ACC112 (cell line): ENCODE measurements around the gene ATP5PO.

Experiments used
- H2AFZ ChIP-seq: fragments of 200-600 bp; sonication (generic); one replicate; pipeline ENCODE4 v1.6.0; 2017; ENCODE audit warnings: antibody characterized with exemption, low read length; ENCODE audit not compliant: unreplicated experiment
- H3K27ac ChIP-seq: fragments of 200-600 bp; sonication (generic); 2 replicates; pipeline ENCODE4 v1.5.1; 2014; ENCODE audit warnings: low read depth, mild to moderate bottlenecking, antibody characterized with exemption, low read length, moderate library complexity
- H3K27me3 ChIP-seq: fragments of 200-600 bp; sonication (generic); 2 replicates; pipeline ENCODE4 v1.6.1; 2014; ENCODE audit warnings: mild to moderate bottlenecking, antibody characterized with exemption, low read length, moderate library complexity, mixed read lengths; ENCODE audit not compliant: insufficient read depth
- H3K36me3 ChIP-seq: fragments of 200-600 bp; sonication (generic); 2 replicates; pipeline ENCODE4 v1.6.1; 2016; ENCODE audit warnings: mild to moderate bottlenecking, antibody characterized with exemption, low read length, moderate library complexity, mixed read lengths; ENCODE audit not compliant: insufficient read depth
- H3K4me1 ChIP-seq: fragments of 200-600 bp; sonication (generic); one replicate; pipeline ENCODE4 v1.6.1; 2016; ENCODE audit warnings: low read length, mixed read lengths; ENCODE audit not compliant: insufficient read depth, unreplicated experiment, control insufficient read depth
- H3K4me3 ChIP-seq: fragments of 200-600 bp; sonication (generic); 2 replicates; pipeline ENCODE4 v1.5.1; 2014; ENCODE audit warnings: mild to moderate bottlenecking, low read depth, low read length
- H3K79me2 ChIP-seq: fragments of 200-600 bp; sonication (generic); one replicate; pipeline ENCODE4 v1.6.0; 2016; ENCODE audit warnings: low read length; ENCODE audit not compliant: control insufficient read depth, unreplicated experiment, insufficient read depth

The ATP5PO gene

DNA sequence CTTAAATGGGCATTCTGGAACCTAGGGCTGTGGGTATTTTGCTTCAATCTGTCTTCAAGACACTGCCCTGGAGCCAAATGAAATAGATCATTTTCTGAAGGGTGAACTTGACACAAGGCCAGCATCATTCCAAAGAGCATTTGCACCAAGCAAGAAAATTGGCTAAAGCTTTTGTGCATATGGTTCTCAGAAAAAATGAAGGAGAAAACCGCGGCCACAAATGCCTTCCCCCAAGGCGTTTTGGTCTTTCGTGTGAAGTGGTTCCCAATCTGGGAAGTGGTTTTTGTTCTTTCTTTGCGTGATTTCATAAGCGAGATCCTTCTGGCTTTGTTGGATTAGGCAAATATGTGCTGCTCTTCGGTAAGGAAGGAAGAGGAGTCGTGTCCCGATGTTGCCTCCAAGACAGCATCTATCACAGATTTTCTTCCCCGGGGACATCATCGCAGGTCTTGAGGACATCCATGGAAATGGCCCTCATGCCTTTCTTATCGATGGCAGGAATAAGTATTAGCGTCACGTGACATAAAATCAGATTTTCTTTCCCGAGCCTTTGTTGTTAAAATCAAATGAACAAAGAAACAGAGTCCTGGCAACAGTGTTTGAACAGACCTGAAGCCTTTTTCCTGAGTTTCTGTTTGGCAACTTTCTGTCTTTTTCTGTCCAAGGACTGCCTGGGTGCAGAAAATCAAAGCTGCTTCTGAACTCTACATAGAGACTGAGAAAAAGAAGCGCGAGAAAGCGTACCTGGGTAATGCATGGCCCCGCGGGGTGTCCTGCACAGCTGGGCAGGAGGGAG lies 31.0 kb downstream of the ATP5PO start:
- H3K79me2 ChIP-seq = no peaks in the 10 kb centered on the region
- peaks cover 13% of the 10 kb centered on the region; the same call in 1 of the 2 replicates for H3K27me3 ChIP-seq
- peak overlapping the region; percentile 60 for H2AFZ ChIP-seq
- H3K27ac ChIP-seq = no peak overlapping the region
- peak overlapping the region; percentile 46; the same call in 1 of the 2 replicates for H3K4me3 ChIP-seq
- H3K4me1 ChIP-seq = no peaks in the 10 kb centered on the region
- no peaks in the 10 kb centered on the region for H3K36me3 ChIP-seq

DNA sequence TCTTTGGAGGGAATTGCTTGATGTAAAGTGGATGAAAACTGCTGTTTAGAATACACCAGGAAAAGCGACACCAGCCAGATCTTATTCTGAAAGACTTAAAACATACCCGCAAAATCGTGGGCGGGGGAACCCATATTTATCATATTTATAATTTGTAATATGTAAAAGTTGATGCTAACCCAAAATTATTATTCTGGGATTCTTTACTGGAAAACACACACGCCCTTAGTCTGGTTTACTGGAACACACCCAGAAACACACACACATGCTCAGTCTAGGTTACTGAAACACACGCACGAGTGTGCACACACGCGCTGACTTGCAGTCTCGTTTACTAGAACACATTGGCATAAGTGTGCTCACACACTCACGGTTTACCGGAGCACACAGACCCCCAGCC lies 32.5 kb downstream of the ATP5PO start:
- no peak overlapping the region for H3K4me3 ChIP-seq
- no peaks in the 10 kb centered on the region for H3K79me2 ChIP-seq
- H3K36me3 ChIP-seq = no peaks in the 10 kb centered on the region
- no peak overlapping the region for H3K27ac ChIP-seq
- H3K27me3 ChIP-seq = peaks cover 13% of the 10 kb centered on the region; the same call in 1 of the 2 replicates
- H3K4me1 ChIP-seq = no peaks in the 10 kb centered on the region
- no peak overlapping the region for H2AFZ ChIP-seq

DNA sequence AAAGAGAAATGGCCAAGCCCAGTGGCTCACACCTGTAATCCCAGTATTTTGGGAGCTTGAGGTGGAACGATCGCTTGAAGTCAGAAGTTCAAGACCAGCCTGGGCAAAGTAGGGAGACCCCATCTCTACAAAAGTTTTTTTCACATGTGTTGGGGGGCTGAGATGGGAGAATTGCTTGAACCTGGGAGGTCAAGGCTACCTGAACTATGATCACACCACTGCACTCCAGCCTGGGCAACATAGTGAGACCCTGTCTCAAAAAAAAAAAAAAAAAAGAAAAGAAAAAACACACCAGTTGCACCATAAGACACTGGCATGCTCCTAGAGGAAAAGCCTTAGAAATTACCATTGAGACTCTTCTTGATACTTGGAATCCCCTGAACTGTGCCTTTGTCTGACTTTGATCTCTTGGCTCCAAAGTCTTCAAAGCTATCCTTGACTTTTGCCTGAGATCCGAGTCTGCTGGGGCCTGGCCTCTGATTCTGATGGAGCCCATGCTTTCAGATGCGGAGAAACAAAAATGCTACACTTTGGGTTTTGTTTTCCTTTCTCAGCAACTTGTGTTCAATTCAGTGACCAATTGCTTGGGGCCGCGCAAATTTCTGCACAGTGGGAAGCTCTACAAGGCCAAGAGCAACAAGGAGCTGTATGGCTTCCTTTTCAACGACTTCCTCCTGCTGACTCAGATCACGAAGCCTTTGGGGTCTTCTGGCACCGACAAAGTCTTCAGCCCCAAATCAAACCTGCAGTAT lies 33.7 kb downstream of the ATP5PO start:
- H3K27me3 ChIP-seq = peaks cover 13% of the 10 kb centered on the region; the same call in 1 of the 2 replicates
- H3K4me1 ChIP-seq = no peaks in the 10 kb centered on the region
- no peak overlapping the region for H3K27ac ChIP-seq
- H3K36me3 ChIP-seq = no peaks in the 10 kb centered on the region
- no peaks in the 10 kb centered on the region for H3K79me2 ChIP-seq
- no peak overlapping the region for H2AFZ ChIP-seq
- H3K4me3 ChIP-seq = no peak overlapping the region

DNA sequence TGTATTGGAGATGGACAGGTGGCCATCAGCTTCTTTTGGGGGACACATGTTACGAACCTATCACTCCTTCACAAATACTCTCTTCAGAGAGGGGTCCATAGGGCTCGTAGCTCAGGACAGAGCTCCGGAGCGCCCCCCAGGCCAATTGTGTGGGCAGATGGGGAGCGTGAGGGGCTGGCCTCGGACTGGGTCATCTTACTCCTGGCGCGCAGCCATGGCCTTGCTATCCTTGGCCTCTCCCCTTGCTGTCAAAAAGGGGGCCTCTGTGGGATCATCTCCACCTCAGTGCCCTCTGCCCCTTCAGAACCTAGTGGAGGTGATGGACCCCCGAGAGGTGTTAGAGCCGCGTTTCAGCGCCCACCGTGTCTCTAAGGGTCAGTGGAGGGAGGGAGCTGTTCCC lies 35.0 kb downstream of the ATP5PO start:
- Histone ChIP-seq H3K27me3 (peaks cover 13% of the 10 kb centered on the region; the same call in 1 of the 2 replicates), H2AFZ (no peak overlapping the region), H3K27ac (no peak overlapping the region), H3K79me2 (no peaks in the 10 kb centered on the region), H3K36me3 (no peaks in the 10 kb centered on the region), H3K4me3 (no peak overlapping the region), H3K4me1 (no peaks in the 10 kb centered on the region)

DNA sequence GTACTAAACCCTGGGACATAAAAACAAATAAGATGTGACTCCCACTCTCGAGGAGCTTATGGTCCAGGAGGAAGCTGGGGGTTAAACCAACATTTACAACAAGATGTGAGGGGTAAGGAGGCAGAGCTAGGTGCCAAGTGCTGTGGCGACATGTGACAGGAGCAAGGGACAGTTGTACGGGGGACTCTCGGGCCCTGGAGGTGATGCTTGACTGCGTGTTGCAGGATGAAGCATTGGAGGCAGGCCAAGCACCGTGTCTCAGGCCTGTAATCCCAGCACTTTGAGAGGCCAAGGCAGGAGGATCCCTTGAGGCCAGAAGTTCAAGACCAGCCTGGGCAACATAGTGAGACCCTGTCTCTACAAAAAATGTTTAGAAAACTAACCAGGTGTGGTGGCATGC lies 36.8 kb downstream of the ATP5PO start:
- Histone ChIP-seq H3K4me3 (no peak overlapping the region), H3K27ac (no peak overlapping the region), H3K79me2 (no peaks in the 10 kb centered on the region), H3K27me3 (no peaks in the 10 kb centered on the region), H3K36me3 (no peaks in the 10 kb centered on the region), H2AFZ (no peak overlapping the region), H3K4me1 (no peaks in the 10 kb centered on the region)

DNA sequence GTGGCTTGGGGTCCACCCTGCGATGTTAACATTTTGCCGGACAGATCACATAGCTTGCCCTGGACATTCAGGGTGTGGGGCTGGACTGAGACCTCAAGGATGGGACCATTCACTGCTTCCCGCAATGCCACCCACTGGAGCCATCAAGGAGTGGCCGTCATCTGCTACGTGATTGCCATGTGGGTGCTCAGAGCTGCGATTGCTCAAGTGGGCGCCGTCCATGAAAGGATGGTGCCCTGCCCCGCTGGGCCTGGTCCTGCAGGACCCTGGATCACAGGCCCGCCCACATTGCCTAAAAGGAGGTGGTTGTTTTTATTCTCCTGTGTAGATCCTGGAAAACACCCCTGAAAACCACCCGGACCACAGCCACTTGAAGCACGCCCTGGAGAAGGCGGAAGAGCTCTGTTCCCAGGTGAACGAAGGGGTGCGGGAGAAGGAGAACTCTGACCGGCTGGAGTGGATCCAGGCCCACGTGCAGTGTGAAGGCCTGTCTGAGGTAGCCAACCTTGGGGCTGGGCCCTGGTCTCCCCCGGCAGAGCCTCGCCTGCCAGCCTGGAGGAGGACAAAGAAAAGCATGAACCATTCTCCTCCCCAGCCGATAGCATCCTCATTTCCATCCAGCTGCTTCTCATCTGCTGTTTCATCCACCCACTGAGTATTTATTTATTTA lies 40.4 kb downstream of the ATP5PO start:
- Histone ChIP-seq H2AFZ (no peak overlapping the region), H3K4me3 (no peak overlapping the region), H3K36me3 (no peaks in the 10 kb centered on the region), H3K4me1 (no peaks in the 10 kb centered on the region), H3K27ac (no peak overlapping the region), H3K27me3 (no peaks in the 10 kb centered on the region), H3K79me2 (no peaks in the 10 kb centered on the region)

DNA sequence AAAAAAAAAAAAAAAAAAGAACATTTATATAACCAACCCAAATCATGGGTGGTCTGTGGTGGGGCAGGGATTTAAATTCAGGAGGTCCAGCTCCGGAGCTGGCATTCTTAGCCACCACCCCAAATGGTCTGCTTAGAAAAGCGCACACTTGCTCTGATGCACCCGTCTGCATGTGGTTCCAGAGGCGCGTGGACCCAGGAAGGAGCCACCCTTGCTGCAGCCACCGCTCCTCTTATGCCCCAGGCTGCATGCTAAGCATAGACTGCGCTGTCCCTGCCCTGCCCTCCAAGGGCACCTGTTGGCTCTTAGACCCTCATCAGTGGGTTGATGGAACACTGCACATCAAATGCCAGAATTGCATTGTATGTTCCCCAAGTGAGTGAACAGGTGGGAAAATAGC lies 41.4 kb downstream of the ATP5PO start:
- Histone ChIP-seq H3K4me1 (no peaks in the 10 kb centered on the region), H3K4me3 (no peak overlapping the region), H3K79me2 (no peaks in the 10 kb centered on the region), H3K36me3 (no peaks in the 10 kb centered on the region), H2AFZ (no peak overlapping the region), H3K27ac (no peak overlapping the region), H3K27me3 (no peaks in the 10 kb centered on the region)

DNA sequence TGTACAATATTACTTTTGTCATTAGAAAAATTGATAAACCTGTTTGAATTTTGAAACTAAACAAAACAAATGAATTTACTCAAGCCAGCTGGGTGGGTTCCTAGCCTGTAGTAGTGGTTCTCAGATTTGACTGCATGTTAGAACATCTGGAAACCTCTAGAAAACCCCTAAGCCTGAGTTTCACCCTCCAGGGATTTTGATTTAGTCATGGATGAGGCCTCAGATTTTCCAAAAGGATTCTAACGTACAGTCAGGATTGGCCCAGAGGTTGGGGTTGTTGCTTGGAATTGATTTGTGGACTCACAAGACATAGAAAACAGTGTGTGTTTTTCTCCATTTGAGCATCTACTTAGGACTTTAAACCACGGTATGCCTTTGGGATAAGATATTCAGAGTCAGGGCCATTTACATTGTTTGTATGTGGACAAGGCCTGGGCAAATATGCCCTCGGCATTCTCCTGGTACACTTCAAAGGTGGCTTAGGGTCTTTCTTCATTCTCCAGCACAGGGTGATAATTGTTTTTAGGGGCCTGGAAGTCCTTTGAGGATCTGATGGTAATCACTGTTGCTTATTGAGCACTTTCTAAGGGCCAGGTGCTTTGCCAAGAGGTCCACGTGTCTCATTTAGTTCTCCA lies 42.6 kb downstream of the ATP5PO start:
- no peaks in the 10 kb centered on the region for H3K4me1 ChIP-seq

DNA sequence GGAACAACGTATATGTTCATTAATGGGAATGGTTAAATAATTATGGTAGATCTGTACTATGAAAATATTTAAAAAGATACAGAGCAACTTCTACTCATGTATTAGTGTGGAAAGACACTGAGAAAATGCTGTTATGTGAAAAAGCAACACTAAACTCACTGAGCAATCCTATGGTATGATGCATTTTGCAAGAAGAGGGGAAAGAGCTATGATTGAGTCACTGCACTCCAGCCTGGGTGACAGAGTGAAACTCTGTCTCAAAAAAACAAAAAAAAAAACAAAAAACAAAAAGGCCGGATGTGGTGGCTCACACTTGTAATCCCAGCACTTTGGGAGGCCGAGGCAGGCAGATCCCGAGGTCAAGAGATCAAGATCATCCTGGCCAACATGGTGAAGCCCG lies 44.4 kb downstream of the ATP5PO start:
- Histone ChIP-seq H3K79me2 (no peaks in the 10 kb centered on the region), H3K4me3 (no peak overlapping the region), H3K36me3 (no peaks in the 10 kb centered on the region), H3K27me3 (no peaks in the 10 kb centered on the region), H3K27ac (no peak overlapping the region), H3K4me1 (no peaks in the 10 kb centered on the region), H2AFZ (no peak overlapping the region)

More for the DNA sequence above, 42.6 kb downstream of the ATP5PO start:
- Histone ChIP-seq H3K36me3 (no peaks in the 10 kb centered on the region), H3K27ac (no peak overlapping the region), H3K4me3 (no peak overlapping the region), H2AFZ (no peak overlapping the region), H3K79me2 (no peaks in the 10 kb centered on the region), H3K27me3 (no peaks in the 10 kb centered on the region)

DNA sequence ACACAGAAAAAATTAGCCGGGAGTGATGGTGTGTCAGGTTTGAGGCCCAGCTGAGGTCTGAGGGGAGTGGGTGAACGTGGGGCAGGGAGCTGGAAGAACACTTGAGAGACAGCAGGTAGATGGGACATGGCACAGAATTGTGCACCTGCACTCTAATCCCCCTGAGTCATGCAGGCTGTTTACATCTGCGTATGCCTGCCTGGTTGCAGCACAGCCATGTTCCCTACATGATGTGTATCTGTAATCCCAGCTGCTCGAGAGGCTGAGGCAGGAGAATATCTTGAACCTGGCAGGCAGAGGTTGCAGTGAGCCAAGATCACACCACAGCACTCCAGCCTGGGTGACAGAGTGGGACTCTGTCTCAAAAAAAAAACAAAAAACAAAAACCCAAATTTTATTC lies 44.8 kb downstream of the ATP5PO start:
- H3K27ac ChIP-seq = no peak overlapping the region
- H3K4me1 ChIP-seq = no peaks in the 10 kb centered on the region
- H3K27me3 ChIP-seq = no peaks in the 10 kb centered on the region
- no peaks in the 10 kb centered on the region for H3K36me3 ChIP-seq
- no peak overlapping the region for H2AFZ ChIP-seq
- no peaks in the 10 kb centered on the region for H3K79me2 ChIP-seq
- H3K4me3 ChIP-seq = no peak overlapping the region
